ENCODE measurements around the gene SLC27A4.

Gene SLC27A4

DNA sequence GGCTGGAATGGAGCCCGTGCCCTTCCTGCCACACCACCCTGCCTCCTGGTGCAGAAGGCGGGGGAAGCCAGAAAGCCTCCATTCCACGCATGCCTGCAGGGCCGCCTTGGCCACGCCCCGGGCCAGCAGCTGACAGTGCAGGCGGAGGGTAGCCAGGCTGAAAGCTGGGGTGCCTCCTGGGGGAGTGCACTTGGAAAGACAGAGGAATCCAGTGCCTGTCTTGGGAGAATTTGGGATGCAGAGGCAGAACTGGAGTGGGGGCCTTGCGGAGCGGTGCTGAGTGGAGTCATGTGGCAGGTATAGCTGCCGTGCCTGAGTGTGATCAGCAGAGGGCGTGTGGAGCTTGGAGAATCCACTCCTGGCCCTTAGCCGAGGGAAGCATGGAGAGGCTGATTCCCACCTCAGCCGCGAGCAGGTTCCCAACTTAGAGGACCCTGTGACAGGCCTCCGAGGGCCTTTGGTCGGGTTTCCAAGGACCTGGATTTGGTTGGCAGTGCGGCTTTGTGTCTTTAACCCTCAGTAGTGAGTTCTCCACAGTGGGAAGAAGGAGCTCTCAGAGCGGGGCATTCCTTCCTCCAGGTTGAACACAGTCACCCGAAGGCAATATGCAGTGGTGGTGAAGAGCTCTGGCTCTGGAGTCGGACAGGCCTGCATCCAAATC, 21.8 kb downstream of the SLC27A4 start (continued):
- TF ChIP-seq, protein P1, sequence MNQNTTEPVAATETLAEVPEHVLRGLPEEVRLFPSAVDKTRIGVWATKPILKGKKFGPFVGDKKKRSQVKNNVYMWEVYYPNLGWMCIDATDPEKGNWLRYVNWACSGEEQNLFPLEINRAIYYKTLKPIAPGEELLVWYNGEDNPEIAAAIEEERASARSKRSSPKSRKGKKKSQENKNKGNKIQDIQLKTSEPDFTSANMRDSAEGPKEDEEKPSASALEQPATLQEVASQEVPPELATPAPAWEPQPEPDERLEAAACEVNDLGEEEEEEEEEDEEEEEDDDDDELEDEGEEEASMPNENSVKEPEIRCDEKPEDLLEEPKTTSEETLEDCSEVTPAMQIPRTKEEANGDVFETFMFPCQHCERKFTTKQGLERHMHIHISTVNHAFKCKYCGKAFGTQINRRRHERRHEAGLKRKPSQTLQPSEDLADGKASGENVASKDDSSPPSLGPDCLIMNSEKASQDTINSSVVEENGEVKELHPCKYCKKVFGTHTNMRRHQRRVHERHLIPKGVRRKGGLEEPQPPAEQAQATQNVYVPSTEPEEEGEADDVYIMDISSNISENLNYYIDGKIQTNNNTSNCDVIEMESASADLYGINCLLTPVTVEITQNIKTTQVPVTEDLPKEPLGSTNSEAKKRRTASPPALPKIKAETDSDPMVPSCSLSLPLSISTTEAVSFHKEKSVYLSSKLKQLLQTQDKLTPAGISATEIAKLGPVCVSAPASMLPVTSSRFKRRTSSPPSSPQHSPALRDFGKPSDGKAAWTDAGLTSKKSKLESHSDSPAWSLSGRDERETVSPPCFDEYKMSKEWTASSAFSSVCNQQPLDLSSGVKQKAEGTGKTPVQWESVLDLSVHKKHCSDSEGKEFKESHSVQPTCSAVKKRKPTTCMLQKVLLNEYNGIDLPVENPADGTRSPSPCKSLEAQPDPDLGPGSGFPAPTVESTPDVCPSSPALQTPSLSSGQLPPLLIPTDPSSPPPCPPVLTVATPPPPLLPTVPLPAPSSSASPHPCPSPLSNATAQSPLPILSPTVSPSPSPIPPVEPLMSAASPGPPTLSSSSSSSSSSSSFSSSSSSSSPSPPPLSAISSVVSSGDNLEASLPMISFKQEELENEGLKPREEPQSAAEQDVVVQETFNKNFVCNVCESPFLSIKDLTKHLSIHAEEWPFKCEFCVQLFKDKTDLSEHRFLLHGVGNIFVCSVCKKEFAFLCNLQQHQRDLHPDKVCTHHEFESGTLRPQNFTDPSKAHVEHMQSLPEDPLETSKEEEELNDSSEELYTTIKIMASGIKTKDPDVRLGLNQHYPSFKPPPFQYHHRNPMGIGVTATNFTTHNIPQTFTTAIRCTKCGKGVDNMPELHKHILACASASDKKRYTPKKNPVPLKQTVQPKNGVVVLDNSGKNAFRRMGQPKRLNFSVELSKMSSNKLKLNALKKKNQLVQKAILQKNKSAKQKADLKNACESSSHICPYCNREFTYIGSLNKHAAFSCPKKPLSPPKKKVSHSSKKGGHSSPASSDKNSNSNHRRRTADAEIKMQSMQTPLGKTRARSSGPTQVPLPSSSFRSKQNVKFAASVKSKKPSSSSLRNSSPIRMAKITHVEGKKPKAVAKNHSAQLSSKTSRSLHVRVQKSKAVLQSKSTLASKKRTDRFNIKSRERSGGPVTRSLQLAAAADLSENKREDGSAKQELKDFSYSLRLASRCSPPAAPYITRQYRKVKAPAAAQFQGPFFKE (tag by site-specific recombination; IDR thresholded peaks at IDR 0.05; ENCODE audit: borderline replicate concordance): no peak

DNA sequence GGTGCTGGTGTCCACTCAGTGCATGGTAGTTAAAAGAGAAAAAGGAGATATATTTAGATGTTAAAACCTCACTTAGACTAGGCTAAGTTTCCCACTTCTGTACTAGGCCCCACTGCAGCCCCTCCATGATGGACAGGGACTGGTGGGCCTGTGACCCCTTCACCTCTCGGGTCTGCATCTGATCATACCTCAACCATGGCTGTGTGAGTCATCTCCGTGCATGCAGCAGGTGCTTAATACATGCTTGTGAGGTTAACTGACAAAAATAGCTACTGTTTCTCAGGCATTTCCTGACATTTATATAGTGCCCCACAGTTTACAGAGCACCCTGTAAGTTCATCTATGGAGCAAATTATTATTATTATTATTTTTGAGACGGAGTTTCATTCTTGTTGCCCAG, 22.4 kb downstream of the SLC27A4 start:
- ChIA-PET POLR2A (interaction anchor here (0.6 to 3.7 kb wide), 7 partner anchors 8 to 203 kb away, joined by 3 to 29 read pairs (median 4); partner anchors contain the start of genes BBLN, CERCAM and URM1), CTCF (interaction anchor here (0.5 to 4.5 kb wide), 35 partner anchors 8 to 768 kb away, joined by 3 to 69 read pairs (median 4); partner anchors contain the start of genes CERCAM and URM1)
- H3K4me3 ChIP-seq (ENCODE audit: low read depth, low read length): no peak overlapping the region
- no peak for TF ChIP-seq ZNF658 (tag by site-specific recombination; IDR thresholded peaks at IDR 0.05)
- TF ChIP-seq, protein P2, sequence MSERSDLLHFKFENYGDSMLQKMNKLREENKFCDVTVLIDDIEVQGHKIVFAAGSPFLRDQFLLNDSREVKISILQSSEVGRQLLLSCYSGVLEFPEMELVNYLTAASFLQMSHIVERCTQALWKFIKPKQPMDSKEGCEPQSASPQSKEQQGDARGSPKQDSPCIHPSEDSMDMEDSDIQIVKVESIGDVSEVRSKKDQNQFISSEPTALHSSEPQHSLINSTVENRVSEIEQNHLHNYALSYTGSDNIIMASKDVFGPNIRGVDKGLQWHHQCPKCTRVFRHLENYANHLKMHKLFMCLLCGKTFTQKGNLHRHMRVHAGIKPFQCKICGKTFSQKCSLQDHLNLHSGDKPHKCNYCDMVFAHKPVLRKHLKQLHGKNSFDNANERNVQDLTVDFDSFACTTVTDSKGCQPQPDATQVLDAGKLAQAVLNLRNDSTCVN (tag by site-specific recombination; optimal IDR thresholded peaks at IDR 0.05): no peak
- TF ChIP-seq ZNF37A (tag by site-specific recombination; IDR thresholded peaks at IDR 0.05): no peak
- no peak overlapping the region for H3K27ac ChIP-seq (ENCODE audit: extremely low read depth, low read depth, low read length)
- H3K36me3 ChIP-seq (ENCODE audit: control insufficient read depth in 2 of 2, insufficient read depth in 1 of 2, low read length in 2 of 2): peaks cover 0 to 12% of the 10 kb centered on the region in 2 experiments; a peak in 1 of 3 replicates
- no peaks in the 10 kb centered on the region for H3K4me1 ChIP-seq (ENCODE audit: control insufficient read depth, insufficient read depth, low read length)
- H3K9me3 ChIP-seq (ENCODE audit: control insufficient read depth, insufficient read depth, low read depth, low read length): no peaks in the 10 kb centered on the region

DNA sequence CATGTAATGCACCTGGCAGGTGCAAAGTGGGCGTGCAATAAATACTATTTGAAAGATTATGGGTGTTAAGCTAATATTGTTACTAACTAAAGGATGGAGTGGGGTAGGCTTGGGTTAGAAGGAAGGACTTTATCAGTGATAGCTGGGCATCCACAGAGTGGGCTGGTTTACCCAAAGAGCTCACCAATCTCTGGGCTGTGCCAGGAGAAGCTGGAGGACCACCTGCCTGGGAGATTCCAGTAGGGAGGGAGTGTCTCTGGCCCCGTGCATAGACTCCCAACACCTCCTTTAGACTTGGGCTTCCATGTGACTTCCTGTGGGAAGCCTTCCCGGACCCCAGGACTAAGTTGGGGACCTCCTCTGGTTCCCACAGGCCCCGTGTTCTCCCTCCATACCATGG, 25.2 kb downstream of the SLC27A4 start:
- CTCF ChIA-PET: interaction anchor here (0.7 kb wide), 1 partner anchor 47 kb away, joined by 3 read pairs; no protein-coding TSS in a partner anchor
- H3K4me3 ChIP-seq (ENCODE audit: low read depth, low read length): no peak overlapping the region
- TF ChIP-seq, protein P3, sequence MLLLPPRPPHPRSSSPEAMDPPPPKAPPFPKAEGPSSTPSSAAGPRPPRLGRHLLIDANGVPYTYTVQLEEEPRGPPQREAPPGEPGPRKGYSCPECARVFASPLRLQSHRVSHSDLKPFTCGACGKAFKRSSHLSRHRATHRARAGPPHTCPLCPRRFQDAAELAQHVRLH (tag by site-specific recombination; IDR thresholded peaks at IDR 0.05): no peak
- TF ChIP-seq ZNF211 (tag by site-specific recombination; IDR thresholded peaks at IDR 0.05; ENCODE audit: low read depth): no peak
- no peak for TF ChIP-seq ZNF521 (tag by site-specific recombination; IDR thresholded peaks at IDR 0.05)
- TF ChIP-seq ZNF677 (tag by site-specific recombination; IDR thresholded peaks at IDR 0.05): no peak
- TF ChIP-seq ZNF544 (tag by site-specific recombination; IDR thresholded peaks at IDR 0.05): no peak
- TF ChIP-seq, protein P4, sequence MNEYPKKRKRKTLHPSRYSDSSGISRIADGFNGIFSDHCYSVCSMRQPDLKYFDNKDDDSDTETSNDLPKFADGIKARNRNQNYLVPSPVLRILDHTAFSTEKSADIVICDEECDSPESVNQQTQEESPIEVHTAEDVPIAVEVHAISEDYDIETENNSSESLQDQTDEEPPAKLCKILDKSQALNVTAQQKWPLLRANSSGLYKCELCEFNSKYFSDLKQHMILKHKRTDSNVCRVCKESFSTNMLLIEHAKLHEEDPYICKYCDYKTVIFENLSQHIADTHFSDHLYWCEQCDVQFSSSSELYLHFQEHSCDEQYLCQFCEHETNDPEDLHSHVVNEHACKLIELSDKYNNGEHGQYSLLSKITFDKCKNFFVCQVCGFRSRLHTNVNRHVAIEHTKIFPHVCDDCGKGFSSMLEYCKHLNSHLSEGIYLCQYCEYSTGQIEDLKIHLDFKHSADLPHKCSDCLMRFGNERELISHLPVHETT (tag by site-specific recombination; IDR thresholded peaks at IDR 0.05): no peak
- TF ChIP-seq, protein P5, sequence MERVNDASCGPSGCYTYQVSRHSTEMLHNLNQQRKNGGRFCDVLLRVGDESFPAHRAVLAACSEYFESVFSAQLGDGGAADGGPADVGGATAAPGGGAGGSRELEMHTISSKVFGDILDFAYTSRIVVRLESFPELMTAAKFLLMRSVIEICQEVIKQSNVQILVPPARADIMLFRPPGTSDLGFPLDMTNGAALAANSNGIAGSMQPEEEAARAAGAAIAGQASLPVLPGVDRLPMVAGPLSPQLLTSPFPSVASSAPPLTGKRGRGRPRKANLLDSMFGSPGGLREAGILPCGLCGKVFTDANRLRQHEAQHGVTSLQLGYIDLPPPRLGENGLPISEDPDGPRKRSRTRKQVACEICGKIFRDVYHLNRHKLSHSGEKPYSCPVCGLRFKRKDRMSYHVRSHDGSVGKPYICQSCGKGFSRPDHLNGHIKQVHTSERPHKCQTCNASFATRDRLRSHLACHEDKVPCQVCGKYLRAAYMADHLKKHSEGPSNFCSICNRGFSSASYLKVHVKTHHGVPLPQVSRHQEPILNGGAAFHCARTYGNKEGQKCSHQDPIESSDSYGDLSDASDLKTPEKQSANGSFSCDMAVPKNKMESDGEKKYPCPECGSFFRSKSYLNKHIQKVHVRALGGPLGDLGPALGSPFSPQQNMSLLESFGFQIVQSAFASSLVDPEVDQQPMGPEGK (tag by site-specific recombination; IDR thresholded peaks at IDR 0.05): no peak
- TF ChIP-seq KLF9 (tag by site-specific recombination; IDR thresholded peaks at IDR 0.05; ENCODE audit: low read depth): no peak
- no peak for TF ChIP-seq ZNF146 (tag by site-specific recombination; IDR thresholded peaks at IDR 0.05)
- no peak for TF ChIP-seq ZNF473 (tag by site-specific recombination; IDR thresholded peaks at IDR 0.05)
- TF ChIP-seq ZNF558 (tag by site-specific recombination; IDR thresholded peaks at IDR 0.05): no peak
- TF ChIP-seq EGR2 (tag by site-specific recombination; IDR thresholded peaks at IDR 0.05; ENCODE audit: low read depth): no peak
- TF ChIP-seq RBAK (tag by site-specific recombination; IDR thresholded peaks at IDR 0.05): no peak
- no peaks in the 10 kb centered on the region for H3K9me3 ChIP-seq (ENCODE audit: control insufficient read depth, insufficient read depth, low read depth, low read length)
- H3K36me3 ChIP-seq (ENCODE audit: control insufficient read depth in 2 of 2, insufficient read depth in 1 of 2, low read length in 2 of 2): no peaks in the 10 kb centered on the region
- H3K4me1 ChIP-seq (ENCODE audit: control insufficient read depth, insufficient read depth, low read length): 0 out of 2 replicates have a peak, but pooled peaks cover 3% of the 10 kb centered on the region
- POLR2A ChIA-PET: interaction anchor here (0.6 kb wide), 2 partner anchors 11 to 15 kb away, joined by 3 to 4 read pairs; no protein-coding TSS in a partner anchor
- no peak overlapping the region for H3K27ac ChIP-seq (ENCODE audit: extremely low read depth, low read depth, low read length)

Measured in HEK293 (cell line).